HepG2 (cell line): ENCODE results near the gene SUSD6. TPM values are rescaled to one million over a fixed set of nuclear protein-coding genes. Genes with fewer than 3 reads are reported as not detected.

Experiments used
- ASH2L ChIP-seq: fragments of 300-600, 200-600 bp; sonication (generic); IDR thresholded peaks from 2 replicates; pipeline ENCODE4 v1.7.0; 2017; ENCODE audit warnings: low read depth, mild to moderate bottlenecking, moderate library complexity, mixed read lengths, low read length; ENCODE audit not compliant: insufficient read length
- CC2D1A ChIP-seq: sonication (generic); formaldehyde crosslinking; IDR thresholded peaks from 2 replicates; pipeline ENCODE4 v1.8.1; 2023; ENCODE audit warnings: mild to moderate bottlenecking, missing genetic modification reagents
- ERF ChIP-seq: IDR thresholded peaks from 2 replicates; pipeline ENCODE4 v1.6.1; 2018; ENCODE audit warnings: missing biosample characterization, missing genetic modification reagents
- JDP2 ChIP-seq: sonication (generic); formaldehyde crosslinking; IDR thresholded peaks from 2 replicates; pipeline ENCODE4 v1.8.1; 2022; ENCODE audit warnings: missing genetic modification reagents, borderline replicate concordance
- KAT2B ChIP-seq: fragments of 150-350 bp; IDR thresholded peaks from 2 replicates; pipeline ENCODE4 v1.6.1; 2014; ENCODE audit warnings: low read depth, low read length, borderline replicate concordance
- KDM3A ChIP-seq: IDR thresholded peaks from 2 replicates; pipeline ENCODE4 v1.6.1; 2018; ENCODE audit warnings: low read depth, missing compliant biosample characterization
- KDM4B ChIP-seq: sonication (generic); formaldehyde crosslinking; IDR thresholded peaks from 2 replicates; pipeline ENCODE4 v1.4.0; 2020; ENCODE audit warnings: missing genetic modification reagents
- NAIF1 ChIP-seq: sonication (generic); formaldehyde crosslinking; IDR thresholded peaks from 2 replicates; pipeline ENCODE4 v1.5.0; 2020; ENCODE audit warnings: mild to moderate bottlenecking, missing genetic modification reagents, borderline replicate concordance
- TCF7 ChIP-seq: sonication (generic); IDR thresholded peaks from 2 replicates; pipeline ENCODE4 v1.6.1; 2016; ENCODE audit warnings: antibody characterized with exemption, low read depth
- U2AF1 ChIP-seq: fragments of 200-400 bp; formaldehyde crosslinking; optimal IDR thresholded peaks from 2 replicates; pipeline ENCODE3; 2017; ENCODE audit warnings: mild to moderate bottlenecking, low read depth, low read length
- ZFP41 ChIP-seq: sonication (generic); formaldehyde crosslinking; IDR thresholded peaks from 2 replicates; pipeline ENCODE4 v1.4.0; 2020; ENCODE audit warnings: mild to moderate bottlenecking, missing genetic modification reagents, borderline replicate concordance
- ZNF17 ChIP-seq: sonication (generic); formaldehyde crosslinking; IDR thresholded peaks from 2 replicates; pipeline ENCODE4 v1.5.0; 2020; ENCODE audit warnings: mild to moderate bottlenecking, missing genetic modification reagents
- ZNF34 ChIP-seq: sonication (generic); formaldehyde crosslinking; IDR thresholded peaks from 2 replicates; pipeline ENCODE4 v1.4.0; 2020; ENCODE audit warnings: mild to moderate bottlenecking, missing genetic modification reagents, borderline replicate concordance
- ZNF546 ChIP-seq: sonication (generic); formaldehyde crosslinking; conservative IDR thresholded peaks from 2 replicates; pipeline ENCODE4 v1.8.1; 2023; ENCODE audit warnings: mild to moderate bottlenecking, missing genetic modification reagents
- ZNF724P ChIP-seq: sonication (generic); formaldehyde crosslinking; IDR thresholded peaks from 2 replicates; pipeline ENCODE4 v1.8.0; 2022; ENCODE audit warnings: missing genetic modification reagents, borderline replicate concordance
- ZNF775 ChIP-seq: sonication (generic); formaldehyde crosslinking; IDR thresholded peaks from 2 replicates; pipeline ENCODE4 v1.4.0; 2020; ENCODE audit warnings: missing genetic modification reagents, mild to moderate bottlenecking, moderate library complexity, borderline replicate concordance
- ZNF83 ChIP-seq: sonication (generic); formaldehyde crosslinking; IDR thresholded peaks from 2 replicates; pipeline ENCODE4 v1.4.0; 2020; ENCODE audit warnings: missing genetic modification reagents, mild to moderate bottlenecking, borderline replicate concordance
- polyA plus RNA-seq, 8 experiments: library from polyadenylated mRNA; depleted of rRNA in 3 of 8; stranded (reverse) in 7 of 8; unstranded in 1 of 8; fragments of >200 nt; fragmentation: Illumina TruSeq in 4 of 8; extraction: Trizol in 4 of 8; gene quantifications; 2 replicates each; pipeline versions ENCODE4 v1.2.1 to v1.2.3, GENCODE V29; 2011 to 2016; ENCODE audit warnings: low read depth in 4 of 8, missing spikeins in 1 of 8, mixed read lengths in 1 of 8; ENCODE audit not compliant: insufficient read depth in 1 of 8
- total RNA-seq, 5 experiments: library from RNA; depleted of rRNA; stranded (reverse); fragments of >200 nt; fragmentation: Illumina TruSeq; extraction: Trizol; gene quantifications; 2 replicates each; pipeline ENCODE4 v1.2.3, GENCODE V29; 2016; ENCODE audit warnings: low read depth in 1 of 5
- TF ChIP-seq, protein P1 (sequence below): sonication (generic); formaldehyde crosslinking; IDR thresholded peaks from 2 replicates; pipeline ENCODE4 v1.4.0; 2020; ENCODE audit warnings: missing genetic modification reagents
- TF ChIP-seq, protein P2 (sequence below), 2 experiments: fragments of 450-650 bp in 1 of 2; sonication (generic) in 1 of 2; formaldehyde crosslinking; IDR thresholded peaks; 2 replicates each; pipeline versions ENCODE4 v1.5.0 to v1.8.0; 2020 to 2022; ENCODE audit warnings: mild to moderate bottlenecking in 1 of 2, missing genetic modification reagents in 1 of 2
- TF ChIP-seq, protein P3 (sequence below): sonication (generic); formaldehyde crosslinking; IDR thresholded peaks from 2 replicates; pipeline ENCODE4 v1.9.0; 2022; ENCODE audit warnings: low read depth, missing genetic modification reagents
- TF ChIP-seq, protein P4 (sequence below): sonication (generic); formaldehyde crosslinking; conservative IDR thresholded peaks from 2 replicates; pipeline ENCODE4 v1.8.0; 2022; ENCODE audit warnings: low read depth, missing genetic modification reagents
- TF ChIP-seq, protein P5 (sequence below): sonication (generic); formaldehyde crosslinking; IDR thresholded peaks from 2 replicates; pipeline ENCODE4 v1.5.0; 2020; ENCODE audit warnings: missing genetic modification reagents, mild to moderate bottlenecking, borderline replicate concordance

Gene SUSD6
- total and polyA plus RNA-seq, 2 of the 13 experiments (the other 11 are each of a cell fraction or from before 2014, with no cell fraction given), result 7.2 to 7.4 TPM

DNA sequence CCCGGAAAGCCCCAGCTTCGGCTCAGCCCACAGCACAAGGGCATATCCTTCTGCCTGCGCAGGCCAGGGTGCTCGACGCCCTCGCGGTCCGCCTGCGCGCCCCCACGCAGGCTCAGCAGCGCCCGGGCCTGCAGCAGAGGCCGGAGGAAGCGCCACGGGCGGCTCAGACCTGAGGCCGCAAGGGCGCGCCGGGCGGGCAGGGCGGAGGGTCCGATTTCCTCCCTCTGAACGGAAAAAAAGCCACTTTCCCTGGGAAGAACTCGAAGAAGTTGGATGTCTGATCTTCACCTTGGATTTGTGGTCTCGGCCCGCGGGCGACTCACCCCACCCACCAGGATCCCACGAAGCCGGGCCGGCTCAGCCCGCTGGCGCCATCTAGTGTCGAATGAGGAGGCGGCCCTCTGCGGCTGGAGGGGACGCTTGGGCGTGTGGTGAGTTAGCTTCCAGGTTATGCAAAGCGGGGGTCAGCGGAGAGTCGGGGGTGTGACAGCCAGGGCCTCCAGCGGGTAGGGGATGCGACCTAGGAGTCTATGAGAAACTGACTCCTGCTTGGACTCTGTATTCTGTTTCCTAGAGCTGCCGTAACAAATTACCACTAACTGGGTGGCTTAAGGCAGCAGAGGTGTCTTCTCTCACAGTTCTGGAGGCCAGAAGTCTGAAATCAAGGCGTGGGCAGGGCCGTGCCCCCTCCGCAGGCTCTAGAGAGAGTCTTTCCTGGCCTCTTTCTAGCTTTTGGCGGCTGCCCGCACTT lies 115.5 kb downstream of the SUSD6 start (continued):
- TF ChIP-seq, protein P1, sequence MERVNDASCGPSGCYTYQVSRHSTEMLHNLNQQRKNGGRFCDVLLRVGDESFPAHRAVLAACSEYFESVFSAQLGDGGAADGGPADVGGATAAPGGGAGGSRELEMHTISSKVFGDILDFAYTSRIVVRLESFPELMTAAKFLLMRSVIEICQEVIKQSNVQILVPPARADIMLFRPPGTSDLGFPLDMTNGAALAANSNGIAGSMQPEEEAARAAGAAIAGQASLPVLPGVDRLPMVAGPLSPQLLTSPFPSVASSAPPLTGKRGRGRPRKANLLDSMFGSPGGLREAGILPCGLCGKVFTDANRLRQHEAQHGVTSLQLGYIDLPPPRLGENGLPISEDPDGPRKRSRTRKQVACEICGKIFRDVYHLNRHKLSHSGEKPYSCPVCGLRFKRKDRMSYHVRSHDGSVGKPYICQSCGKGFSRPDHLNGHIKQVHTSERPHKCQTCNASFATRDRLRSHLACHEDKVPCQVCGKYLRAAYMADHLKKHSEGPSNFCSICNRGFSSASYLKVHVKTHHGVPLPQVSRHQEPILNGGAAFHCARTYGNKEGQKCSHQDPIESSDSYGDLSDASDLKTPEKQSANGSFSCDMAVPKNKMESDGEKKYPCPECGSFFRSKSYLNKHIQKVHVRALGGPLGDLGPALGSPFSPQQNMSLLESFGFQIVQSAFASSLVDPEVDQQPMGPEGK (CRISPR knock-in tag), result peak; percentile 80
- peak; percentile 93 for TF ChIP-seq KDM3A (CRISPR knock-in tag)
- TF ChIP-seq ZNF775, result no peak
- no peak for TF ChIP-seq KAT2B
- peak; percentile 40; the same call in 1 of the 2 replicates for TF ChIP-seq ERF
- TF ChIP-seq U2AF1, result no peak
- TF ChIP-seq, protein P2, sequence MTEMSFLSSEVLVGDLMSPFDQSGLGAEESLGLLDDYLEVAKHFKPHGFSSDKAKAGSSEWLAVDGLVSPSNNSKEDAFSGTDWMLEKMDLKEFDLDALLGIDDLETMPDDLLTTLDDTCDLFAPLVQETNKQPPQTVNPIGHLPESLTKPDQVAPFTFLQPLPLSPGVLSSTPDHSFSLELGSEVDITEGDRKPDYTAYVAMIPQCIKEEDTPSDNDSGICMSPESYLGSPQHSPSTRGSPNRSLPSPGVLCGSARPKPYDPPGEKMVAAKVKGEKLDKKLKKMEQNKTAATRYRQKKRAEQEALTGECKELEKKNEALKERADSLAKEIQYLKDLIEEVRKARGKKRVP (CRISPR knock-in tag; IDR thresholded peaks at IDR 0.05), result no peak
- no peak for TF ChIP-seq ZNF83 (CRISPR knock-in tag)
- no peak for TF ChIP-seq CC2D1A (CRISPR knock-in tag)
- TF ChIP-seq, protein P3, sequence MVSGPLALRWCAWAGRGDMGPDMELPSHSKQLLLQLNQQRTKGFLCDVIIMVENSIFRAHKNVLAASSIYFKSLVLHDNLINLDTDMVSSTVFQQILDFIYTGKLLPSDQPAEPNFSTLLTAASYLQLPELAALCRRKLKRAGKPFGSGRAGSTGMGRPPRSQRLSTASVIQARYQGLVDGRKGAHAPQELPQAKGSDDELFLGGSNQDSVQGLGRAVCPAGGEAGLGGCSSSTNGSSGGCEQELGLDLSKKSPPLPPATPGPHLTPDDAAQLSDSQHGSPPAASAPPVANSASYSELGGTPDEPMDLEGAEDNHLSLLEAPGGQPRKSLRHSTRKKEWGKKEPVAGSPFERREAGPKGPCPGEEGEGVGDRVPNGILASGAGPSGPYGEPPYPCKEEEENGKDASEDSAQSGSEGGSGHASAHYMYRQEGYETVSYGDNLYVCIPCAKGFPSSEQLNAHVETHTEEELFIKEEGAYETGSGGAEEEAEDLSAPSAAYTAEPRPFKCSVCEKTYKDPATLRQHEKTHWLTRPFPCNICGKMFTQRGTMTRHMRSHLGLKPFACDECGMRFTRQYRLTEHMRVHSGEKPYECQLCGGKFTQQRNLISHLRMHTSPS, result no peak
- TF ChIP-seq ZNF724P (CRISPR knock-in tag), result no peak
- no peak for TF ChIP-seq JDP2 (CRISPR knock-in tag)
- no peak; the same call in 1 of the 2 replicates for TF ChIP-seq KDM4B
- TF ChIP-seq ZNF34, result no peak
- no peak for TF ChIP-seq ZFP41 (CRISPR knock-in tag)
- TF ChIP-seq, protein P4, sequence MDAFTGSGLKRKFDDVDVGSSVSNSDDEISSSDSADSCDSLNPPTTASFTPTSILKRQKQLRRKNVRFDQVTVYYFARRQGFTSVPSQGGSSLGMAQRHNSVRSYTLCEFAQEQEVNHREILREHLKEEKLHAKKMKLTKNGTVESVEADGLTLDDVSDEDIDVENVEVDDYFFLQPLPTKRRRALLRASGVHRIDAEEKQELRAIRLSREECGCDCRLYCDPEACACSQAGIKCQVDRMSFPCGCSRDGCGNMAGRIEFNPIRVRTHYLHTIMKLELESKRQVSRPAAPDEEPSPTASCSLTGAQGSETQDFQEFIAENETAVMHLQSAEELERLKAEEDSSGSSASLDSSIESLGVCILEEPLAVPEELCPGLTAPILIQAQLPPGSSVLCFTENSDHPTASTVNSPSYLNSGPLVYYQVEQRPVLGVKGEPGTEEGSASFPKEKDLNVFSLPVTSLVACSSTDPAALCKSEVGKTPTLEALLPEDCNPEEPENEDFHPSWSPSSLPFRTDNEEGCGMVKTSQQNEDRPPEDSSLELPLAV (CRISPR knock-in tag), result no peak
- TF ChIP-seq ZNF546, result no peak
- peak; percentile 30 for TF ChIP-seq ASH2L
- TF ChIP-seq ZNF17, result no peak
- TF ChIP-seq TCF7, result no peak
- TF ChIP-seq, protein P5, sequence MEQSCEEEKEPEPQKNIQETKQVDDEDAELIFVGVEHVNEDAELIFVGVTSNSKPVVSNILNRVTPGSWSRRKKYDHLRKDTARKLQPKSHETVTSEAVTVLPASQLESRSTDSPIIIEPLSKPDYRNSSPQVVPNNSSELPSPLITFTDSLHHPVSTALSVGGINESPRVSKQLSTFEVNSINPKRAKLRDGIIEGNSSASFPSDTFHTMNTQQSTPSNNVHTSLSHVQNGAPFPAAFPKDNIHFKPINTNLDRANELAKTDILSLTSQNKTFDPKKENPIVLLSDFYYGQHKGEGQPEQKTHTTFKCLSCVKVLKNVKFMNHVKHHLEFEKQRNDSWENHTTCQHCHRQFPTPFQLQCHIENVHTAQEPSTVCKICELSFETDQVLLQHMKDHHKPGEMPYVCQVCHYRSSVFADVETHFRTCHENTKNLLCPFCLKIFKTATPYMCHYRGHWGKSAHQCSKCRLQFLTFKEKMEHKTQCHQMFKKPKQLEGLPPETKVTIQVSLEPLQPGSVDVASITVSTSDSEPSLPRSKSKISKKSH (CRISPR knock-in tag), result no peak
- no peak for TF ChIP-seq NAIF1 (CRISPR knock-in tag)
